Esophagus (tissue), 2 donors: ENCODE data around the gene TERT. TPM values are rescaled to one million over a fixed set of nuclear protein-coding genes. Genes with fewer than 3 reads are reported as not detected.

Experiments used
- H3K27ac ChIP-seq, 2 donors: one replicate each; pipeline ENCODE4 v1.5.1; 2013; ENCODE audit warnings: low read depth in 2 of 2, mild to moderate bottlenecking in 2 of 2, inconsistent platforms in 1 of 2, low read length in 1 of 2, moderate library complexity in 1 of 2
- H3K27me3 ChIP-seq, 2 donors: one replicate each; pipeline ENCODE4 v1.6.1; 2013; ENCODE audit warnings: low read length in 2 of 2, control low read depth in 1 of 2, mild to moderate bottlenecking in 1 of 2; ENCODE audit not compliant: insufficient read depth in 2 of 2, control insufficient read depth in 1 of 2
- H3K36me3 ChIP-seq, 2 donors: one replicate each; pipeline ENCODE4 v1.6.1; 2013; ENCODE audit warnings: low read length in 1 of 2; ENCODE audit not compliant: control insufficient read depth in 2 of 2, insufficient read depth in 2 of 2
- H3K4me1 ChIP-seq, 2 donors: one replicate each; pipeline ENCODE4 v1.6.1; 2013; ENCODE audit warnings: low read length in 1 of 2; ENCODE audit not compliant: control insufficient read depth in 2 of 2, insufficient read depth in 2 of 2
- H3K4me3 ChIP-seq, 2 donors: one replicate each; pipeline ENCODE4 v1.5.1; 2013; ENCODE audit warnings: low read length in 2 of 2, mild to moderate bottlenecking in 2 of 2, low read depth in 1 of 2, moderate library complexity in 1 of 2
- H3K9me3 ChIP-seq, 2 donors: one replicate each; pipeline ENCODE4 v1.6.1; 2013; ENCODE audit warnings: mild to moderate bottlenecking in 2 of 2, low read depth in 1 of 2, low read length in 1 of 2, moderate library complexity in 1 of 2; ENCODE audit not compliant: control insufficient read depth in 2 of 2, insufficient read depth in 1 of 2
- WGBS, 2 donors: extraction: QIAGEN DNeasy Blood & Tissue Kit; methylation state at CpG; one replicate each; pipeline ENCODE4 v1.1.7; 2013; 5-methylcytosine and 5-hydroxymethylcytosine counted together
- polyA plus RNA-seq, 2 donors: library from polyadenylated mRNA; stranded (reverse); fragments of 200-250 nt; gene quantifications; one replicate each; pipeline ENCODE4 v1.2.3, GENCODE V29; 2013
- donor health status: healthy with polysubstance abuse.
- donor health status: Bipolar disorder and iron deficiency.

The TERT gene
- polyA plus RNA-seq, 2 donors, result 0.13 to 0.51 TPM

- H3K4me1 ChIP-seq, result peaks cover 2 to 5% of the 10 kb centered on the region in 2 donors
- no peak overlapping the region for H3K4me3 ChIP-seq
- H3K9me3 ChIP-seq, result no peaks in the 10 kb centered on the region
- H3K36me3 ChIP-seq, result peaks cover 27 to 62% of the 10 kb centered on the region in 2 donors
- WGBS, 2 donors, result 93 to 94% methylated on average over 17 of the region's 17 CpGs
- H3K27ac ChIP-seq, result no peak overlapping the region
- no peaks in the 10 kb centered on the region for H3K27me3 ChIP-seq
Measured at GRCh38 chr5:1325191-1325741, 30.4 kb upstream of the TERT start.

GRCh38 chr5:1324719-1325190 is 29.9 kb upstream of the TERT start:
- H3K27ac ChIP-seq, result no peak overlapping the region
- H3K36me3 ChIP-seq, result peaks cover 28 to 62% of the 10 kb centered on the region in 2 donors
- H3K4me1 ChIP-seq, result peaks cover 0 to 2% of the 10 kb centered on the region in 2 donors
- no peaks in the 10 kb centered on the region for H3K9me3 ChIP-seq
- no peak overlapping the region for H3K4me3 ChIP-seq
- no peaks in the 10 kb centered on the region for H3K27me3 ChIP-seq
- WGBS, 2 donors, result 88 to 95% methylated on average over 17 of the region's 17 CpGs

- H3K27ac ChIP-seq, result no peak overlapping the region
- H3K9me3 ChIP-seq, result no peaks in the 10 kb centered on the region
- 97% methylated on average over 15 of the region's 15 CpGs for WGBS, 2 donors
- H3K27me3 ChIP-seq, result no peaks in the 10 kb centered on the region
- H3K4me3 ChIP-seq, result no peak overlapping the region
- peaks cover 33 to 67% of the 10 kb centered on the region in 2 donors for H3K36me3 ChIP-seq
- H3K4me1 ChIP-seq, result peaks cover 0 to 2% of the 10 kb centered on the region in 2 donors
Measured at GRCh38 chr5:1324301-1324700, 29.4 kb upstream of the TERT start.

GRCh38 chr5:1323803-1324173 is 28.9 kb upstream of the TERT start:
- H3K4me3 ChIP-seq, result no peak overlapping the region
- no peaks in the 10 kb centered on the region for H3K27me3 ChIP-seq
- H3K9me3 ChIP-seq, result no peaks in the 10 kb centered on the region
- no peak overlapping the region for H3K27ac ChIP-seq
- peaks cover 33 to 68% of the 10 kb centered on the region in 2 donors for H3K36me3 ChIP-seq
- peaks cover 0 to 2% of the 10 kb centered on the region in 2 donors for H3K4me1 ChIP-seq
- WGBS, 2 donors, result 94 to 95% methylated on average over 13 of the region's 13 CpGs

- no peak overlapping the region for H3K4me3 ChIP-seq
- H3K36me3 ChIP-seq, result peaks cover 33 to 73% of the 10 kb centered on the region in 2 donors
- WGBS, 2 donors, result 89% methylated on average over 22 to 24 of the region's 24 CpGs
Measured at GRCh38 chr5:1322955-1323802, 28.3 kb upstream of the TERT start.

GRCh38 chr5:1322036-1322900 is 27.4 kb upstream of the TERT start:
- peaks cover 33 to 77% of the 10 kb centered on the region in 2 donors for H3K36me3 ChIP-seq

More at GRCh38 chr5:1322955-1323802, 28.3 kb upstream of the TERT start:
- no peaks in the 10 kb centered on the region for H3K9me3 ChIP-seq
- no peak overlapping the region for H3K27ac ChIP-seq
- H3K4me1 ChIP-seq, result peaks cover 0 to 2% of the 10 kb centered on the region in 2 donors
- H3K27me3 ChIP-seq, result no peaks in the 10 kb centered on the region

GRCh38 chr5:1321576-1321975 is 26.7 kb upstream of the TERT start:
- WGBS, 2 donors, result 94 to 95% methylated on average over 16 of the region's 16 CpGs

More at GRCh38 chr5:1322036-1322900, 27.4 kb upstream of the TERT start:
- Histone ChIP-seq H3K9me3 (no peaks in the 10 kb centered on the region), H3K4me1 (peaks cover 0 to 2% of the 10 kb centered on the region in 2 donors), H3K4me3 (no peak overlapping the region), H3K27me3 (no peaks in the 10 kb centered on the region), H3K27ac (no peak overlapping the region)
- WGBS, 2 donors, result 93 to 94% methylated on average over 22 of the region's 22 CpGs

GRCh38 chr5:1320436-1321344 is 25.8 kb upstream of the TERT start:
- H3K4me3 ChIP-seq, result no peak overlapping the region
- 87 to 91% methylated on average over 36 of the region's 36 CpGs for WGBS, 2 donors
- H3K4me1 ChIP-seq, result peaks cover 2 to 9% of the 10 kb centered on the region in 2 donors
- no peaks in the 10 kb centered on the region for H3K27me3 ChIP-seq
- H3K36me3 ChIP-seq, result peaks cover 33 to 72% of the 10 kb centered on the region in 2 donors
- no peaks in the 10 kb centered on the region for H3K9me3 ChIP-seq
- no peak overlapping the region for H3K27ac ChIP-seq

More at GRCh38 chr5:1321576-1321975, 26.7 kb upstream of the TERT start:
- H3K4me3 ChIP-seq, result no peak overlapping the region
- H3K36me3 ChIP-seq, result peaks cover 33 to 77% of the 10 kb centered on the region in 2 donors
- no peak overlapping the region for H3K27ac ChIP-seq
- no peaks in the 10 kb centered on the region for H3K9me3 ChIP-seq
- H3K4me1 ChIP-seq, result peaks cover under 1 to 2% of the 10 kb centered on the region in 2 donors
- H3K27me3 ChIP-seq, result no peaks in the 10 kb centered on the region
